ENCODE results near the gene SCIN.

GRCh38 chr7:12583922-12584321, 13.4 kb downstream of the SCIN start:
- no peak for TF ChIP-seq CTCF (conservative IDR thresholded peaks at IDR 0.05; ENCODE audit: low read length)
- TF ChIP-seq EZH2phosphoT487 (IDR thresholded peaks at IDR 0.05; ENCODE audit: borderline replicate concordance, low read depth, low read length): no peak
